ENCODE results near the gene CNNM1.

DNA sequence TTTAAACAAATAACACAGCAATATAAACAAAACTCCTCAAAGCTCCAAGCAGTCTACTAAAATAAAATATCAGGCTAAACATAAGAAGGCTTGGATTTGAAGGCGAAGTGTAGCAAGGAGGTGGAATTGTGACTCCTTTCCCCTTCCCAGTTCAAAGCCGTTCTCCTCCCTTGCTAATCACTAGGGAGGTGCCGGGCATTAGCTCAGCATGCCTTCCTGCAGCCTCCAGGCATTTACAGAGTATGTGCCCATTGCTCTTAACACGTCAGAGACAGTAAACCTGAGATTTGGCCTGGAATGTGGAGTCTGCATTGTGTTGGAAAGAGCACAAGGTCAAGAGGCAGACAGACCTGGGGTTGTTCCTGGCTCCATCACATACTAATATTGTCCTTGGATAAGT is 15.6 kb downstream of the CNNM1 start:
- TF ChIP-seq EZH2 (IDR thresholded peaks at IDR 0.05; ENCODE audit: insufficient read depth, poor library complexity, severe bottlenecking), result no peak
- TF ChIP-seq EZH2phosphoT487 (IDR thresholded peaks at IDR 0.05; ENCODE audit: insufficient read depth, low read depth), result no peak
